Body of pancreas (tissue), 4 donors: ENCODE data around the gene ALDH8A1.

Source experiments
- CTCF ChIP-seq, 7 experiments: fragments of 450-650 bp in 4 of 7; fragments of 200-600 bp in 3 of 7; sonication (generic) in 3 of 7; IDR thresholded peaks; one replicate each; pipeline ENCODE4 v1.5.1; 2016 to 2019; ENCODE audit warnings: antibody characterized with exemption in 7 of 7
- POLR2A ChIP-seq, 3 donors: fragments of 450-650 bp; IDR thresholded peaks; one replicate each; pipeline ENCODE4 v1.6.1; 2016; ENCODE audit warnings: antibody characterized with exemption in 3 of 3, mild to moderate bottlenecking in 2 of 3

- TF ChIP-seq POLR2A (IDR thresholded peaks at IDR 0.05): no peak
- TF ChIP-seq CTCF (IDR thresholded peaks at IDR 0.05): no peak
Measured at GRCh38 chr6:134911547-134911946, 38.4 kb downstream of the ALDH8A1 start.
